Ovary (tissue), 3 donors: ENCODE measurements around the gene SPG11.

Experiments
- CTCF ChIP-seq, 3 donors: fragments of 450-650 bp in 2 of 3; fragments of 200-600 bp in 1 of 3; IDR thresholded peaks; one replicate each; pipeline versions ENCODE4 v1.5.1 to v1.8.0; 2016 to 2022; ENCODE audit warnings: antibody characterized with exemption in 3 of 3, mild to moderate bottlenecking in 1 of 3
- POLR2A ChIP-seq: fragments of 450-650 bp; IDR thresholded peaks from one replicate; pipeline ENCODE4 v1.6.1; 2017; ENCODE audit warnings: antibody characterized with exemption, mild to moderate bottlenecking, moderate library complexity
- donor health status: DM: no; HTN: no; CAD: no.

DNA sequence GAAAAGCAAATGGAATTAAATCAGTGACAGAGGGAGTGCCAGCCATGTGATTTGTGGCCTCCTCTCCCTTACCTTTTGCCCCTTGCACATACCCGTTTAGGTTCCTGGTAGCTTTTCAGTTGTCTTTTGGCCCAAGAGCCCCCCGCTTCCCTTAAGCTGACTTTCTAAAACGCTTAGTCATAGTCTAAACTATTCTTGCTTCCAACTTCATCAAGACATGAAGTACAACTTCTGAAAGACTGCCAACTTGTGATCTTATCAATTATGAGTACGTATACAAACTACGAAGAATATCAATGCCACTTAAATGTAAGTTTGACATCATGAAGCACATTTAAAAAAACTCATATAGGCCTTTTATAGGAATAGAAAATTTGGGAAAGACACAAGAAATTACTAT lies 64.6 kb downstream of the SPG11 start:
- TF ChIP-seq POLR2A (no peak), CTCF (IDR thresholded peaks at IDR 0.05) (no peak)
